Stimulated activated CD4-positive, alpha-beta T cell treated with anti-CD3 and anti-CD28 coated beads, Interleukin-15, amount 100 ng/mL, for 24 hours (primary cell): Measurements from ENCODE around the gene PKD1.

ENCODE experiments used
- DNase-seq: peaks from one replicate; pipeline ENCODE4 v3.0.0-alpha.2; 2020

The PKD1 gene

GRCh38 chr16:2086106-2086742, 49.5 kb downstream of the PKD1 start:
- no peak for DNase-seq

- no peak for DNase-seq
Observed at GRCh38 chr16:2085669-2086068, 50.0 kb downstream of the PKD1 start.

- no peak for DNase-seq
Observed at GRCh38 chr16:2084895-2085625, 50.6 kb downstream of the PKD1 start.

- no peak for DNase-seq
Observed at GRCh38 chr16:2083876-2084780, 51.6 kb downstream of the PKD1 start.

- no peak for DNase-seq
Observed at GRCh38 chr16:2083409-2083808, 52.3 kb downstream of the PKD1 start.

GRCh38 chr16:2082983-2083364, 52.7 kb downstream of the PKD1 start:
- no peak for DNase-seq

- no peak for DNase-seq
Observed at GRCh38 chr16:2082171-2082982, 53.3 kb downstream of the PKD1 start.

- DNase-seq = no peak
Observed at GRCh38 chr16:2081201-2082084, 54.3 kb downstream of the PKD1 start.

- DNase-seq = no peak
Observed at GRCh38 chr16:2079991-2080390, 55.7 kb downstream of the PKD1 start.

- DNase-seq = no peak
Observed at GRCh38 chr16:2079311-2079800, 56.3 kb downstream of the PKD1 start.

- DNase-seq = no peak
Observed at GRCh38 chr16:2078691-2079090, 57.0 kb downstream of the PKD1 start.

- no peak for DNase-seq
Observed at GRCh38 chr16:2078096-2078495, 57.6 kb downstream of the PKD1 start.

- DNase-seq = no peak
Observed at GRCh38 chr16:2077696-2078095, 58.0 kb downstream of the PKD1 start.

- no peak for DNase-seq
Observed at GRCh38 chr16:2077016-2077415, 58.7 kb downstream of the PKD1 start.

- DNase-seq = no peak
Observed at GRCh38 chr16:2076072-2076865, 59.4 kb downstream of the PKD1 start.

- no peak for DNase-seq
Observed at GRCh38 chr16:2075631-2076030, 60.1 kb downstream of the PKD1 start.

GRCh38 chr16:2074071-2074470, 61.6 kb downstream of the PKD1 start:
- no peak for DNase-seq

- no peak for DNase-seq
Observed at GRCh38 chr16:2072926-2073325, 62.8 kb downstream of the PKD1 start.

- DNase-seq = no peak
Observed at GRCh38 chr16:2071454-2072202, 64.1 kb downstream of the PKD1 start.
